Upper lobe of left lung (tissue), 4 donors: ENCODE measurements around the gene PLAC1.

ENCODE experiments used
- CTCF ChIP-seq, 6 experiments: fragments of 450-650 bp in 4 of 6; fragments of 200-600 bp in 2 of 6; sonication (generic) in 2 of 6; IDR thresholded peaks; one replicate each; pipeline ENCODE4 v1.5.1; 2016 to 2019; ENCODE audit warnings: antibody characterized with exemption in 6 of 6
- POLR2A ChIP-seq, 4 donors: fragments of 450-650 bp; IDR thresholded peaks; one replicate each; pipeline ENCODE4 v1.5.1; 2016 to 2017; ENCODE audit warnings: antibody characterized with exemption in 4 of 4, mild to moderate bottlenecking in 2 of 4
- POLR2AphosphoS5 ChIP-seq, 2 donors: sonication (generic); formaldehyde crosslinking; IDR thresholded peaks; one replicate each; pipeline ENCODE4 v1.5.1; 2017; ENCODE audit warnings: antibody characterized with exemption in 2 of 2

- TF ChIP-seq CTCF (IDR thresholded peaks at IDR 0.05) (no peak), POLR2A (IDR thresholded peaks at IDR 0.05) (no peak), POLR2AphosphoS5 (IDR thresholded peaks at IDR 0.05) (no peak)
Observed at GRCh38 chrX:134545510-134545909, 112.8 kb downstream of the PLAC1 start.
